HG03432 (cell line): ENCODE data around the gene SPI1.
A peak's percentile ranks its signal among the peaks of the same experiment; 100 is the strongest.

Experiments used
- ATAC-seq: cut with Tn5 transposase; IDR thresholded peaks from one replicate; pipeline ENCODE4 v1.9.1; 2021; ENCODE audit warnings: mild to moderate bottlenecking, moderate library complexity; ENCODE audit not compliant: unreplicated experiment

Gene SPI1

DNA sequence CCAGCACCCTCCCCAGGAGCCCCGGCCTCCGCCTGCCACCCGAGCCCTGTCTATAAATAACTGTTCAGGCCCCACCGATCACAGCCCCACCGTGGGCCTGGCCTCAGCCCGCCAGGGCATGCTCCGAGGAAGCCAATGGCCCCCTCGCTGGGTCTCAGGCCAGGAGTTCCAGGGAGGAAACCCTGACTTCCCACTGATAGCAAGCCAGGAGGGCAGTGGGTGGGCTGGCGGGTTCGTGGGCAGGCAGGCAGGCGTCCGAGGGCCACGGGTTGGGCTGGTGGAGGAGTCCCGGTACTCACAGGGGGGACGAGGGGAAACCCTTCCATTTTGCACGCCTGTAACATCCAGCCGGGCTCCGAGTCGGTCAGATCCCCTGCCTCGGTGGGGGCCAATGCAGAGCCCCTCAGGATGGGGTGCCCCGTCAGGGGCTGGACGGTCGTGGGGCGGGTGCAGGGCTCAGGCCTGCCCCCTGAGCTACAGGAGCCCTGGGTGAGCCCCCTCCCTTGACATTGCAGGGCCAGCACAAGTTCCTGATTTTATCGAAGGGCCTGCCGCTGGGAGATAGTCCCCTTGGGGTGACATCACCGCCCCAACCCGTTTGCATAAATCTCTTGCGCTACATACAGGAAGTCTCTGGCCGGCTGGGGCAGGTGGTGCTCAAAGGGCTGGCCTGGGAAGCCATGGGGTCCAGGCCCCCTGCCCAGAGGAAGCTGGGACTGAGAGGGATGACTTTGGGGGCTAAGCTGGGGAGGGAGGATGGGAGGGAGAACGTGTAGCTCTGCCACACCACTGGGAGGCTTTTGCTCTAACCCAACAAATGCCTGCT, at the start of gene SPI1:
SPI1 (minus strand) TSS at position 538 of the 826 bp plus-strand sequence; CDS start at position 344, 194 bp downstream.
- ATAC-seq: peak; percentile 77

DNA sequence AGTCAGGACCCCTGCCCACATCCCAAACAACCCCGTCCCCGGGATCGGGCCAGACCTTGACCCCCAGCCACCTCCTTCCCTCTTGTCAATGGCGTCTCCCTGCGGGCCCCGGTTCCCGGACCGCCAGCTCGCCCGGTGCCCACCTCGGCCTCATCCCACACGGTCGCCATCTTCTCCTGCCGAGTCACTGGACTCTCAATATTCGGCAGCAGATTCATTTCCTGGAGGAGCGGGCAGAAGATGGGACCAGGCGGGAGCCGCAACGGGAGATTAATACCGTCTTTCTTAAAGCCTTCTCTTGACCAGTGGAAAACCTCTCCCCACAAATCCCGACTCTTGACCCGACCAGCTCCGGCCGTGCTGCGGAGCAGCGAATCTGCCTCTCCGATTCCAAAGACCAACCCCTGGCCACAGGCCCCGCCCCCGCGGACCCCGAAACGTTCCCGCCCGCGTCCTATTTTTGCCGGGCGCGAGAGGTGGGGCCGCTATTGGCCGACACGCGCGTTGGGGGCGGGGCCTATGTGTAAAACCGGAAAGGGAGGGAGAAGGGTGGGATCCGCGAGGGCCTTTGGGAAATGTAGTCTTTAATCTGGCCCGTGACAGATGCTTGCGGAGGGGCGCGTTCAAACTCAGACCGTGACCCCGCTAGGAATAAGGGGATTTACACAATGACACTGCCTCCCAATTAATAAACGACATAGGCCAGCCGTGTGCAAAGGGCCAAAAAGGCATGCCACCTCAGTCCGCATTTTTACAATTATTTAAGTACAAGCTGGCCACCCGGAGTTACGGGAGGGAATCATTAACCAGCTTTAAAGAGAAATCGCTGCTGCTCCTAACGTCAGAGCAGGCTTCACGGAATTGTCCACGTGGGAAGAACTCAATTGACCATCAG, 48.0 kb upstream of the SPI1 start, which contains the start of gene PSMC3:
PSMC3 (minus strand) TSS at position 378 of the 895 bp plus-strand sequence; CDS start at position 218, 160 bp downstream.
- ATAC-seq: peak; percentile 91

DNA sequence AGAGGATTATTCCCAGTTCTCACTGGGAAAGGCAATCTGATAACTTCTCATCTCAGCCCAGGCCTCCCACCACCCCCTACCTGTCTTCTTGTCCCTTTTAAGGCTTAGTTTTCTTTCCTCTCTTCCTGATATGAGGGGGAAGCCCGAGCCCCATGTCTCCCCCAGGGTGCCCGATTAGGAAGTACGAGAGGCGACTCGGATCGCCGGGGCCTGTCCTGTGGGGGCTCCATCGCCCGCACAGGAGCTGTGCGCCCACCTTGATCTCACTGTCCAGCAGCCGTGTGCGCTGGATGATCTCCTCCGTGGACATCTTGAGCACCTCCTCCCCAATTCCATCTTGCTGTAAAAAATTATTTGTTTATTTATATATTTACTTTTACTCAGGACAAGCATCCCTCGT, 47.3 kb upstream of the SPI1 start:
- ATAC-seq: no peak

DNA sequence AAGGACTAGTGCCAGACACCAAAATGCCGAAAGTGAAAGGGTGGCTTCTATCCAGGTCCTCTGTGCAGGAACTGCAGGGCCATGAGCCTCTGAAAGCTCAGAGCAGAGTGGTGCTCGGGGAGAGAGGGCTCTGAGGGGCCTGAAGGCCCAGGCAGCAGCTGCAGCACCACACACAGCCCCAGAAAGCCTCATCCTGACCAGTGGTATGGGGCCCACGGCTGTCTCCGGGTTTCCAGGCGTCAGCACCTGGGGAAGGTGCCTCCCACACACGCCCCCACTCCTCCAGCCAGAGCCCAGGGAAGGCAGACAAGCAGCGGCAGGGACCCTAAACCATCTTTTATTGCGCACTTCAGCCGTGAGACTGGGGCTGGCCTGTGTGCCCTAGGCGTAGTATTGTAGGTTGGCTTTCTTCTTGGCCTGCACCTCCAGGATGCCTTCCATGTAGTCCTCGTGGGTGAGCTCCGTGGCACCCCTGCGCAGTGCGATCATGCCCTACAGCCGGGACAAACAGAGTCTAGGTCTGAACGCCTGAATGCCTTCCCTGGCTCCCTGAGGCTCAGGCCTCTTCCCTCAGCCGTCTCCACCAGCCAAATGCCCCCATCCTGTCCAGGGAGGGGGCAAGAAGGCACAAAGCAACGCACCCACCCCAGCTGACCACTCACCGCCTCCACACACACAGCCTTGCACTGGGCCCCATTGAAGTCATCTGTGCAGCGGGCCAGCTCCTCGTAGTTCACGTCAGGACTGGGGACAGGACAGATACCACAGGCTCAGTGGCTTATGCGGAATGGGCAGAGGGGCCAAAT, 40.3 kb upstream of the SPI1 start:
- ATAC-seq: no peak

DNA sequence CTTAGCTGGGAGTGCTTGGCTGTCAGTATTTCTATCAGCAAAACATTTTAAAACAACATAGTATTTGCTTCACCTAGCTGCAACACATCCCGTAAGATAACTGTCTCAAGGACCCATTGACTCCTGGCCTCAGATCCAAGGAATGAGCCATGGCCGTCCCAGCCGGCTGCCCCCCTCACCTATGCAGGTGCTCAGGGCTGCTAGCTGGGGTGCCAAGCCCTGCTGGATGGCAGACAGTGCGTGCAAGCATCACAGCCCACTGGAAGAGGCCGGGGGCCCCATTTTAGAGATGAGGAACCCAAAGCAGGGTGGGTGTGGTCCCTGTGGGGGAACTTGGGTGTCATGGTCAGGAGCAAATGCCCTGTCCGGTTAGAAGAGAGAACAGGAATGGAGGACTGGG, 39.4 kb upstream of the SPI1 start:
- ATAC-seq: no peak

DNA sequence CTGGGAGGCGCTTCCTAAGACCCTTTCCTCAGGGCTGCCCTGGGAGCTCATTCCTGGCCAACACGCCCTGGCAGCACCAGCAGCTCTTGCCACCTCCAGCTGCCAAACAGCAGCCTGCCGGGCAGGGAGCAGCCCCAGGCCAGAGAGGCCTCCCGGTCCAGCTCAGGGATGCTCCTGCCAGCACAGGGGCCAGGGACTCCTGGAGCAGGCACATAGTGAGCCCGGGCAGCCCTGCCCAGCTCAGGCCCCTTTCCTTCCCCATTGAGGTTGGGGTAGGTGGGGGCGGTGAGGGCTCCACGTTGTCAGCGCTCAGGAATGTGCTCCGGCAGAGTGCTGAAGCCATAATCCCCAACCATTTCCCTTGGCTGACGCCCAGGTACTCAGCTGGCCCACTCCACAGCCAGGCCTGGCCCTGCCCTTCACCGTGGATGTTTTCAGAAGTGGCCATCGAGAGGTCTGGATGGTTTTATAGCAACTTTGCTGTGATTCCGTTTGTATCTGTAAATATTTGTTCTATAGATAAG, 37.7 kb upstream of the SPI1 start:
- ATAC-seq: no peak

DNA sequence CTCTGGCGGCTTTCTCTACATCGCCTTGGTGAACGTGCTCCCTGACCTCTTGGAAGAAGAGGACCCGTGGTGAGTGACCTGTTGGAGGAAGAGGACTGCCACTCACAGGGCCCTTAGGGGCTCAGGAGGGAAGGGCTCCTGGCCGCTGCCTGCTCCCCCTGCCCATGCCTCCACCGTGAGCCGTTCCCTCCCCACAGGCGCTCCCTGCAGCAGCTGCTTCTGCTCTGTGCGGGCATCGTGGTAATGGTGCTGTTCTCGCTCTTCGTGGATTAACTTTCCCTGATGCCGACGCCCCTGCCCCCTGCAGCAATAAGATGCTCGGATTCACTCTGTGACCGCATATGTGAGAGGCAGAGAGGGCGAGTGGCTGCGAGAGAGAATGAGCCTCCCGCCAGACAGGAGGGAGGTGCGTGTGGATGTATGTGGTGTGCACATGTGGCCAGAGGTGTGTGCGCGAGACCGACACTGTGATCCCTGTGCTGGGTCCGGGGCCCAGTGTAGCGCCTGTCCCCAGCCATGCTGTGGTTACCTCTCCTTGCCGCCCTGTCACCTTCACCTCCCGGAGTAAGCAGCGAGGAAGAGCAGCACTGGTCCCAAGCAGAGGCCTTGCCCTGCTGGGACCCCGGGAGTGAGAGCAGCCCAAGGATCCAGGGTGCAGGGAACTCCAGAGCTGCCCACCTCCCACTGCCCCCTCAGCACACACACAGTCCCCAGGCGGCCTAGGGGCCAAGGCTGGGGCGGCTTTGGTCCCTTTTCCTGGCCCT, 36.9 kb upstream of the SPI1 start:
- ATAC-seq: no peak

DNA sequence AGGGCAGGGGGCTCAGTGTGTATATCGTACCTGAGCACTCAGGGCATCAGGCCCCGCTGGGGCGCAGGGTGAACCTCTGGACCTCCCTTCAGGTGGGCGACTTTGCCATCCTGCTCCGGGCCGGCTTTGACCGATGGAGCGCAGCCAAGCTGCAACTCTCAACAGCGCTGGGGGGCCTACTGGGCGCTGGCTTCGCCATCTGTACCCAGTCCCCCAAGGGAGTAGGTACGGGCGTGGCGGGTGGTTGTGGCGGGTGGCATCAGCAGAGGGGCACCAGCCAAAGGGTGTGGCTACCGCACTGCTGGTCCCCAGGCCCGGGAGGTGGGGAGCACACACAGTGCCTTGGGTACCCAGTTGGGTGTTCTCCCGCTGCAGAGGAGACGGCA, 36.3 kb upstream of the SPI1 start:
- ATAC-seq: no peak

DNA sequence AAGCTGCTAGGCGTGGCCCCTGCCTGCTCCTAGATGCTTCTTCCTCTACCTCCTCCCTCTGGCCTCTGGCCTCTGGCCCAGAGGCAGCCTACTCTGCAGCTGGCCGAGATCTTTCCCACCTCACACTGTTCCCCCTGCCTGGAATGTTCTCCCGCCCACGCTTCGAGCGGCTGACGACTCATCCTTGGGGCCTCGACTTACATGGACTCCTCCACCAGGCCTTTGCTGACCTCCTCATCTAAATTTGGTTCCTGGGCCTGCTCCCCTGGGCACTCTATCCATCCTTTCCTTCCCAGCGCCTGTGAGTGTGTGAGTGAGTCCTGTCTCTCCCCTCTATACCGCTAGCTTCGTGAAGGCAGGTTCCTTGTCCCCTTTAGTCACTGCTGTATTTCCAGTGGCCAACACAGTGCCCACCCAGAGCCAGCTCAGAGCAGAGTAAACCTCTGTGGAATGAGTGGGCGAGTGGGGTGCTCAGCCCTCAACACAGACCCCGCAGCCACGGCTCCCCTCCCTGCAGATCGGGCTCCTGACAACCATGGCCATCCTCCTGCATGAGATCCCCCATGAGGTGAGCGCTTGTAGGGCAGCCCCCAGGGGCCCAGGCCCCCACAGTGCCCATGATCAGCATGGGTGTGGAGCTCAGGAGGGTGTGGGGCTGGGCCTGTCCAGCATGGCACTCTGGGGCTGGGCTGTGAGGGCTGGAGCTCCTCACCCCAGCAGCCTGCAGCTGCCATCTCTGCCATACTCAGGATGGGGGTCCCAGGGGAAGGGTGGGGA, 35.7 kb upstream of the SPI1 start:
- ATAC-seq: no peak

DNA sequence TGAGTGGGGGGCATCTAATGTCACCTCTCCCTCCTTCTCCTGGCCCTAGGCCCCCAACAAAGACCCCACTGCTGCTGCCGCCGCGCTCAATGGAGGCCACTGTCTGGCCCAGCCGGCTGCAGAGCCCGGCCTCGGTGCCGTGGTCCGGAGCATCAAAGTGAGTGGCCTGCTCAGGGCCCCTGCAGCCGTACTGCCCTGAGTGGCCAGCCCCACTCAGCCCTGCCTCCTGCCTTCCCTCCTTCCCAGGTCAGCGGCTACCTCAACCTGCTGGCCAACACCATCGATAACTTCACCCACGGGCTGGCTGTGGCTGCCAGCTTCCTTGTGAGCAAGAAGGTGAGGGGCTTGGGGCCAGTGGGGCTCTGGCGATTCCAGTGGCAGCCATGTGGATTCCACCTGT, 35.0 kb upstream of the SPI1 start:
- ATAC-seq: no peak

DNA sequence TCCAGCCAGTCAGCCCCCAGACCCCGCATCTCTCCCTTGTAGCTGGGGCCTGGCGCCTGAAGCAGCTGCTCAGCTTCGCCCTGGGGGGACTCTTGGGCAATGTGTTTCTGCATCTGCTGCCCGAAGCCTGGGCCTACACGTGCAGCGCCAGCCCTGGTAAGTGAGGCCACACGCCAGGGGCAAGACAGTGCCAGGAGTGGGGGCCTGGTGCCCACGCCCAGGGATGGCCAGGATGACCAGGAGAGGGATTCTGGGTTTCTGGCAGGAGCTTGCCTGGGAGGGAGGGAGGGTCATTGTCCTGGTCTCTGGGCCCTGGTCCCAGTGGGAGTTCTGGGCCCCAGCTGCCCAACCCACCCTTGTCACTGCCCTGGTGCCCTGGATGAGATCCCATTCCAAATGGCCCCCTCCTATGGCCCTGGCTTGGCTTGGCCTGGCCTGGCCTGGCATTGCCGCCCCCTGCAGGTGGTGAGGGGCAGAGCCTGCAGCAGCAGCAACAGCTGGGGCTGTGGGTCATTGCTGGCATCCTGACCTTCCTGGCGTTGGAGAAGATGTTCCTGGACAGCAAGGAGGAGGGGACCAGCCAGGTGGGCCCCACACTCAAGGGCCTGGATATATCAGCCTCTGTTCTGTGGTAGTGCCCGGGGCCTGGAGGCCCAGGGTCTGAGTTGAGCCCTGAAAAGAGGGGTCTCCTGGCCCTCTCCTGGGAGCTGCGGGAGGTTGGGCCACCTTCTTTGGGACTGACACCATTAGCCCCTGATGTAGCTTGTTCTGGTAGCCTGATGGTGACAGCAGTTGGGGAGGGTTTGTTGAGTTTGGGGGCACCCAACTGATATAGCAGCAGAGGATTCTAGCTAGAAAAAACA, 33.8 kb upstream of the SPI1 start:
- no peak for ATAC-seq

DNA sequence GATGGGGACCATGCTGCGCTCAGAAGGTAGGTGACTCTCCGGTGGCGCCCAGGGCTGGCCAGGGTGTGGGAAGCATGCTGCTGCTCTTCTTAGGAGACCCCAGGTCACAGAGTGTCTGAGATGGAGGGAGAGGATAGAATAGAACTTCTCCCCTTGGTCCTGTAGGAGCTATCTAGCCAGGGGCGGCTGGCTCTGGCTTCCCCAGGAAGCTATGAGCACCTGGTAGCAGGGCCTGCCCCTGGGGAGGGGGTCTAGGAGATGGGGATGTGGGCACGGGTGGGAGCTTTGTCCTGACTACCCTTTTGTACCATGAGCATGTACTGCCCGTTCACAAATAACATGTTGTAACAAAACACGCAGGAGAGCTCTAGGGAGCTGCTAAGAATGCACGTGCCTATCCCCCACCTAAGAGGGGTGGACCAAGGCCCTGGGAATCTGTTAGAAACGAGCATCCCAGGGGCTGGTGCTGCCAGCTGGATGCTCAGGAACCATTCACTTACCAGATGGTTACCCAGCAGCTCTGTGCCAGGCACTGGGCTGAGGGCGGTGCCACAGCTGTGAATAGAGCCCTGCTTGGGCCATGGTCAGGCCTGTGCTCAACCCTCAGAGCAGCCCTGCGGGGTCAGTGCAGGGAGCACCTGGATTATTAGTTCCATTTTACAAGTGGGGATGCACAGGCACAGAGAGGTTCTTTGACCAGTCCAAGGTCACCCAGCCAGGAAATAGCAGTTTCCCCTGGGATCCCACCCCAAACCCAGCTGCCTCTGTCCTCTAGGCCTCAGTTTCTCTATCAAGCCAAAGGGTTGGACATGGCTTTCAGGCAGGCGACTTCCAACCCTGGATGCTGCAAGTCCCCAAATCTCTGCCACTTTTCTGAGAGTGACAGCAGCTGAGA, 32.3 kb upstream of the SPI1 start:
- no peak for ATAC-seq

DNA sequence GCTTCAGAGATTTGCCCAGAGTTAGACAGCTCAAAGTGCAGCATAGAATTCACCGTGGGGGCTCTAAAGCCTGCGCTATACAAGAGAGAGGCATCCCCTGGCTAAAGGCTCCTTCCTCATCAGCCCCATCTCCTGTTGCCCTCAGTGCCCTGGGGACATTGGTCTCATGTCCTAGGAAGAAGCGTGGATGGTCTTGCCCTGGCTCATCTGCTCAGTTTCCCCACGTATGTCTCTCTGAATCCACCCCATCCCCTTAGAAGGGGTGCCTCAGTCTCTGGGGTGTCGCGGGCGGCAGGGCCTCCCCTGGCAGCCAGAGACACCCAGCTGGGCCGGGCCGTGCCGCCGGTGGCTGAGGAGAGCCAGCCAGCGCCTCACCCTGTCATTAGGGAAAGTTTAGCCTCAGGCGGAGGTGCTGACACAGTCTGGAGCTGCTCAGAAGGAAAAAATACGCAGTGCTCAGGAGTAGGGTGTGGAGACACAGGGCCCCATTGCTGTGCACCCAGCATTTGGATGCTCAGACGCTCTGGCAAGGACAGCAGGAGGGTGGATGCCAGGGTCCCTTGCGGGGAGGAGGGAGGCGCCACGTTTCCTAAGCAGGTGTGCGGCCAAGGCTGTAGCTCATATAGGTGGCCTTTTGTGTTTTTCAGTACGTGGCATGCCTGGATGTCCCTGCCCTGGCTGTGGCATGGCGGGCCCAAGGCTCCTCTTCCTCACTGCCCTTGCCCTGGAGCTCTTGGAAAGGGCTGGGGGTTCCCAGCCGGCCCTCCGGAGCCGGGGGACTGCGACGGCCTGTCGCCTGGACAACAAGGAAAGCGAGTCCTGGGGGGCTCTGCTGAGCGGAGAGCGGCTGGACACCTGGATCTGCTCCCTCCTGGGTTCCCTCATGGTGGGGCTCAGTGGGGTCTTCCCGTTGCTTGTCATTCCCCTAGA, 31.4 kb upstream of the SPI1 start:
- ATAC-seq: no peak

DNA sequence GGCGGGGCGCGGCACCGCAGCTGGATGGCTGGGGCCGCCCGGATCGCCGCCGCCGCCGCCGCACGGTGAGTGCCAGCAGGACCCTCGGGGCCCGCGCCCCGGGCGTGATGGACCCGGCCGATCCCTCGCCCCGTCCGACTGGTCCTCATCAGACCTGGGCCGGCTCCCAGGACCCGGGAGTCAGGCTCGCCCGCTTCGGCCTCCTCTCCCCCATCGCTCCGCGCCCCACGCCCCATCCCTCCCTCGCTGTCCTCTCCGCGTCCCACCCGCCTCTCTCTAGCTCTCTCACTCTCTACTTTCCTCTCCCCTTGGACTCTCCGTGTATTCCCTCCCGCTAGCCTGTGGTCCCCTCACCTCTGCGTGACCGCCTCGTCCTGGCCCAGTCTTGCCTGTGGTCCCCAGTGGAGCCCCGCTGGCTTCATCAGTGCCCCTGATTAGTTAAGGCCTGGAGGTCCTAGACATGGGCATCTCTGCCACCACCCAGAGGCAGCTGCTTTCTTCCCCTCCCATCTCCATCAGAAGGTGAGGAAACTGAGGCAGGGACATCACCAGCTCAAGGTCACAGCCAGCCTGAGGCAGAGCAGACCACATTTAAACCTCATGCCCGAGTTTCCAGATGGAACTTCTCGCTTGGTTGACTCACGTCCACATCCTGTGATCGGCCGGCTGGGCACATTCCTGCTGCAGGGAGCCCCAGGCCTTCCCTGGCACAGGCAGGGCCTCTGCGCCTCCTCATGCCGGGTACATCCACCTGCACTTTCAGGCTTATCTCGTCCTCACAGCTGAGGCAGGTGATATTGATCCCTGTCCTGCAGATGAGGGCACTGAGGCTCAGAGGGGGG, 30.5 kb upstream of the SPI1 start:
- no peak for ATAC-seq
